ENCODE data around the gene PNPLA2.

Gene PNPLA2

DNA sequence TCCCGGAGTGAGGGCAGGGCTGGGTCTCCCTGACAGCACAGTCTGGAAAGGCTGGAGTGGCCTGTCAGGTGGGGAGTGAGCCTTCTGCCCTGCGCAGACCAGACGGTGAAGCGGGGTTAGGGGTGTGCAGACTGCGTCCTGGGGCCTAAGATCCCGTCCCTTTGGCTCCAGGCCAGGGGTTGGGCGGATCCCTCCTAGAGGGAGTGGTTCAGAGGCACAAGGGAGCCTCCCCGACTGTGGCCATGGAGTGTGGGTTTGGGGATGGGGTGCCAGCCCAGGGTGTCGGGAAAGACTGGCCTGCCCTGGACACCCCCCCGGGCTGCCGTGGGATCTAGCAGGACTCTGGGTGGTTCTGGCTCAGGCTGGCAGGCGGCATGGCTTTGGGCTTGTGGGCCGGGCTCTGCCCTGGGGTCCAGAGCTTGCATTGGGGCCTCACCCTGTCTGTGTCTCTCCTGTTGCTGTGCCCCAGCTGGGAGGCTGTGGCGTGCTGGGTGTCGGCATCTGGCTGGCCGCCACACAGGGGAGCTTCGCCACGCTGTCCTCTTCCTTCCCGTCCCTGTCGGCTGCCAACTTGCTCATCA lies 43.5 kb downstream of the PNPLA2 start:
- H3K27me3 ChIP-seq = no peaks in the 10 kb centered on the region
- no peaks in the 10 kb centered on the region for H3K36me3 ChIP-seq
- no peak overlapping the region for H3K4me3 ChIP-seq (ENCODE audit: low read depth in 1 of 2, low read length in 1 of 2)
- no peaks in the 10 kb centered on the region for H3K9me3 ChIP-seq
- H3K4me1 ChIP-seq (ENCODE audit: control insufficient read depth in 1 of 2, insufficient read depth in 1 of 2, low read depth in 1 of 2, low read length in 1 of 2) = no peaks in the 10 kb centered on the region
- TF ChIP-seq, protein P1, sequence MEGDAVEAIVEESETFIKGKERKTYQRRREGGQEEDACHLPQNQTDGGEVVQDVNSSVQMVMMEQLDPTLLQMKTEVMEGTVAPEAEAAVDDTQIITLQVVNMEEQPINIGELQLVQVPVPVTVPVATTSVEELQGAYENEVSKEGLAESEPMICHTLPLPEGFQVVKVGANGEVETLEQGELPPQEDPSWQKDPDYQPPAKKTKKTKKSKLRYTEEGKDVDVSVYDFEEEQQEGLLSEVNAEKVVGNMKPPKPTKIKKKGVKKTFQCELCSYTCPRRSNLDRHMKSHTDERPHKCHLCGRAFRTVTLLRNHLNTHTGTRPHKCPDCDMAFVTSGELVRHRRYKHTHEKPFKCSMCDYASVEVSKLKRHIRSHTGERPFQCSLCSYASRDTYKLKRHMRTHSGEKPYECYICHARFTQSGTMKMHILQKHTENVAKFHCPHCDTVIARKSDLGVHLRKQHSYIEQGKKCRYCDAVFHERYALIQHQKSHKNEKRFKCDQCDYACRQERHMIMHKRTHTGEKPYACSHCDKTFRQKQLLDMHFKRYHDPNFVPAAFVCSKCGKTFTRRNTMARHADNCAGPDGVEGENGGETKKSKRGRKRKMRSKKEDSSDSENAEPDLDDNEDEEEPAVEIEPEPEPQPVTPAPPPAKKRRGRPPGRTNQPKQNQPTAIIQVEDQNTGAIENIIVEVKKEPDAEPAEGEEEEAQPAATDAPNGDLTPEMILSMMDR (IDR thresholded peaks at IDR 0.05) = no peak
- H3K27ac ChIP-seq = no peak overlapping the region

DNA sequence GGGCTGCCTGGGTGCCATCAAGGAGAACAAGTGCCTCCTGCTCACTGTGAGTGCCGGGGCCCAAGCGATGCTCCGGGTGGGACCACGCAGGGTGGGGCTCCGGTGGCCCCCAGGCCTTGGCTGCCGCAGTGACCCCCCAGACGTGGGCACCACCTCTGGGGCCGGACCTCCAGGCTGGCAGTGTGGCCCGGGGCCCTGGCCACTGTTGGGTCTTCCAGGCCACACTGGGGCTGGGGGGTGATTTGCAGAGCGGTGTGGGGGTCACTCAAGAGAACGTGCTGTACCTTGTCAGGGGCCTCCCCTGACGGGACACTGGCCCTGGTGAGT lies 43.9 kb downstream of the PNPLA2 start:
- no peaks in the 10 kb centered on the region for H3K4me1 ChIP-seq (ENCODE audit: control insufficient read depth in 1 of 2, insufficient read depth in 1 of 2, low read depth in 1 of 2, low read length in 1 of 2)
- H3K36me3 ChIP-seq = no peaks in the 10 kb centered on the region
- TF ChIP-seq, protein P1 (IDR thresholded peaks at IDR 0.05) = no peak

DNA sequence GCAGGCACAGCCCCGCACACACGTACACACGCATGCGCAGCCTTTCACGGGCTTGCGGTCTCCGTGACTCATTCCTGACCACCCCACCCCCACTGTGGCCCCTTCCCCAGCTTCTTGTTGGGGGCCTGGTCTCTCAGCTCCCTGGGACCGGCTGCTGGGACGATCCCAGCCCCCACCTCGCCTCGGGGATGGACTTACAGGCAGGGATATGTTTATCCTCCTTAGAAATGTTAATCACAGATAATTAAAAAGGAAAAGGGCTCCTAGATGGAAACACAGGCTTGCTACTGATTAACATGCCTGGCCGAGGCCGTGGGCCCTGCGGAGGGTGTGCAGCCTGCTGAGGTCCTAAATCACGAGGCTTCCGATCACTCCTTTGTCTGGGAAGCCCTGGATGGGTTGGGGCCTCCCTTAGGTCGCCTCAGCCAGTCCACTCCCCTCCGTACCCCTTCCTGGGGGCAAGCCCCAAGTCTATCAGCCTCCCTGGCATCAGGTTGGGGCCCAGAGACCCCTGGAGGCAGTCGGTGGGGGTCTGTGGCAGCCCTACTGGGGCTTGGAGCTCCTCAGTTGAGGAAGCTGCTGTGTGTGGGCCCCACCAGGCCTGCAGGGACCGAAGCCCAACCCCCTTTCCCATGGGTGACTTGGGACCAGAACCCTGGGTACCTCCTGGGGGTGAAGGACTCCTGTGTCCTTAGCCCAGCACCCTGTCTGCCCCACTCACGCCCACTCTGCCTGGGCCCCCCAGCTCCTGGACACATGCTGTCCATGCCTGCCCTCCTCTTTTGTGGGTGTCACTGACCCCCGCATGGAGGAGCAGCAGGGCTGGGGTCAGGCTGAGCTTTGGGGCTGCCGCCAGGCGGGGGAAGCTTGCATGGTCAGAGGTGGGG lies 44.6 kb downstream of the PNPLA2 start:
- Histone ChIP-seq H3K9me3 (no peaks in the 10 kb centered on the region), H3K4me1 (ENCODE audit: control insufficient read depth in 1 of 2, insufficient read depth in 1 of 2, low read depth in 1 of 2, low read length in 1 of 2) (no peaks in the 10 kb centered on the region), H3K36me3 (no peaks in the 10 kb centered on the region), H3K27ac (no peak overlapping the region), H3K27me3 (no peaks in the 10 kb centered on the region), H3K4me3 (ENCODE audit: low read depth in 1 of 2, low read length in 1 of 2) (no peak overlapping the region)
- TF ChIP-seq, protein P1 (IDR thresholded peaks at IDR 0.05) = no peak

More for the DNA sequence above, 43.9 kb downstream of the PNPLA2 start:
- Histone ChIP-seq H3K4me3 (ENCODE audit: low read depth in 1 of 2, low read length in 1 of 2) (no peak overlapping the region), H3K27ac (no peak overlapping the region), H3K27me3 (no peaks in the 10 kb centered on the region), H3K9me3 (no peaks in the 10 kb centered on the region)

DNA sequence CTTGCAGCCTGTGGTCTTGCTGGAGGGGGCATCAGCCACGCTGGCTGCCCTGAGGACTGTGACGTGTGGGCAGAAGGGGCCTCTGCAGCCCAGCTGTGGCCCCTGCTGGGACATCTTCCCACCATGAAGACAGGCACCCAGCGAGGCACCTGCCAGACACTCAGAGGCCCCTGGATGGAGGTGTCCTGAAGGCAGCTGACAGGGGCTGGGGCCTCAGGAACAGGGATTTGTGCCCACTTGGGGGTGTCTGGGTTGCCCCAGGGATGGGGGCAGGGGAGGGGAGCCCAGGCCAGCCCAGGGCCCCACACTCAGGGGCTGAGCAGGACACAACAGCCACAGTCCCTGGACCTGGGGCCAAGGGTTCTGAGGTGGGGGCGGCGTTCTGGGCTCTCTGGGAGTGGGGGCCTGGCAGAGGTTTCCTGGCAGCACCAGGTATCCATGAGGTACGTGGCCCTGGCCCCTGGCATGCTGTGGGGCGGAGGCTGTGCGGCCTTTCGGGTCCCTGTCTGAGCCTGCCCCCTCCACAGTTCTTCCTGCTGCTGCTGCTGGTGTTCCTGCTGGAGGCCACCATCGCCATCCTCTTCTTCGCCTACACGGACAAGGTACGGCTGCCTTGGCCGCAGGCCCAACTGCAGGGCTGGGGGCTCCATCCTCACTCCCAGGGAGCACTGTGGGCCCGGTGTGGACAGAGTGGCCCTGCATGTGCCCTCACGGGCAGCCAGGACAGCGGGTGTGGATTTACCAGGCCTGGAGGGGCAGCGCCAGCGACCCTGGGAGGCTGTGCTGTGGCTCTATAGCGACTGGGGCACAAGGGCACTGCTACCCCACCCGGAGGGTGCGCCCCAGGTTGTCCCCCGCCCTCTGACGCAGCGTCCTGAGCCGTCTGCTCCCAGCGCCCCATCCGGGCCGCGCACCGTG lies 45.5 kb downstream of the PNPLA2 start:
- Histone ChIP-seq H3K36me3 (peaks cover 7% of the 10 kb centered on the region), H3K27ac (no peak overlapping the region), H3K27me3 (no peaks in the 10 kb centered on the region), H3K9me3 (no peaks in the 10 kb centered on the region), H3K4me1 (ENCODE audit: control insufficient read depth in 1 of 2, insufficient read depth in 1 of 2, low read depth in 1 of 2, low read length in 1 of 2) (no peaks in the 10 kb centered on the region), H3K4me3 (ENCODE audit: low read depth in 1 of 2, low read length in 1 of 2) (no peak overlapping the region)
- TF ChIP-seq, protein P1 (IDR thresholded peaks at IDR 0.05) = no peak

DNA sequence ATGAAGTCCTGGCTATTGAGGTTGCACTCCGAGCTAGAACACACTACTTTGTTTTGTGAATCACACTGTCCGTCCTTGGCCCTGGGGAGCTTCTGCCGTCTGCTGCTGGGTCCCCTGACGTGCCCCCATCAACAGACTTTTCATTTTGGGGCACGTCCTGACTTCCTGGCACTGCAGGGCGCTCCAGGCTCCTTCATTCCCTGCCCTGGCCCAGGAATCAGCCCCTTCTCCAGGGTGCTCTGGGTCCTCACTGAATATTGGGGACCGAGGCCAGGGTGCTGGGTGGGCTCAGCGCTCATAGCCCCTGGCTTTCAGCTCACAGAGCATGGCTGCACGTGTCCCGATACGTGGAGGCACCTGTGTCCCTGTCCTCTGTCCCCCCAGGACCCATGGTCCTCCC lies 46.2 kb downstream of the PNPLA2 start:
- TF ChIP-seq, protein P1 (IDR thresholded peaks at IDR 0.05) = no peak
- Histone ChIP-seq H3K9me3 (no peaks in the 10 kb centered on the region), H3K27me3 (no peaks in the 10 kb centered on the region), H3K4me3 (ENCODE audit: low read depth in 1 of 2, low read length in 1 of 2) (no peak overlapping the region), H3K4me1 (ENCODE audit: control insufficient read depth in 1 of 2, insufficient read depth in 1 of 2, low read depth in 1 of 2, low read length in 1 of 2) (no peaks in the 10 kb centered on the region), H3K27ac (no peak overlapping the region), H3K36me3 (peaks cover 7% of the 10 kb centered on the region)

All from neutrophil (primary cell).